GM12892 (cell line): ENCODE results near the gene IRS2.

Experiments
- POLR2A ChIP-seq: IDR thresholded peaks from 2 replicates; pipeline ENCODE4 v1.6.1; 2011; ENCODE audit warnings: low read depth, low read length, control low read depth
- TAF1 ChIP-seq: IDR thresholded peaks from 2 replicates; pipeline ENCODE4 v1.6.1; 2011; ENCODE audit warnings: low read depth, mild to moderate bottlenecking, control low read depth, low read length, borderline replicate concordance

GRCh38 chr13:109707044-109707741 lies 79.2 kb downstream of the IRS2 start:
- TF ChIP-seq POLR2A (no peak), TAF1 (no peak)
